SK-N-SH treated with all-trans-retinoic acid at 6 μM for 48 hours (cell line): ENCODE measurements around the gene TLX1.

Experiments
- ATAC-seq: fragments of 200-7000 bp; cut with Tn5 transposase; 3 replicates; pipeline ENCODE4 v1.9.1; 2020; ENCODE audit warnings: mild to moderate bottlenecking, moderate library complexity
- CSDC2 ChIP-seq: fragments of 250-450 bp; sonication (Bioruptor Pico); IDR thresholded peaks from 2 replicates; pipeline ENCODE4 v1.5.0; 2020; ENCODE audit warnings: mild to moderate bottlenecking, moderate library complexity
- ESRRG ChIP-seq: fragments of 250-450 bp; sonication (Bioruptor Pico); IDR thresholded peaks from 2 replicates; pipeline ENCODE4 v1.6.1; 2021; ENCODE audit warnings: mild to moderate bottlenecking
- GLIS3 ChIP-seq: fragments of 250-450 bp; sonication (Bioruptor Pico); IDR thresholded peaks from 2 replicates; pipeline ENCODE4 v1.5.0; 2020; ENCODE audit warnings: mild to moderate bottlenecking, moderate library complexity
- ISL1 ChIP-seq: fragments of 250-450 bp; sonication (Bioruptor Pico); IDR thresholded peaks from 2 replicates; pipeline ENCODE4 v2.1.2; 2022; ENCODE audit warnings: mild to moderate bottlenecking, moderate library complexity
- OSR1 ChIP-seq: fragments of 250-450 bp; sonication (Bioruptor Pico); IDR thresholded peaks from 2 replicates; pipeline ENCODE4 v1.8.0; 2022; ENCODE audit warnings: moderate library complexity, mild to moderate bottlenecking, inconsistent platforms
- PPARA ChIP-seq: fragments of 250-450 bp; sonication (Bioruptor Pico); IDR thresholded peaks from 2 replicates; pipeline ENCODE4 v1.5.0; 2020; ENCODE audit warnings: mild to moderate bottlenecking, borderline replicate concordance
- RARB ChIP-seq: fragments of 250-450 bp; sonication (Bioruptor Pico); IDR thresholded peaks from 2 replicates; pipeline ENCODE4 v1.8.0; 2021; ENCODE audit warnings: mild to moderate bottlenecking, moderate library complexity
- SNAI2 ChIP-seq: fragments of 250-450 bp; sonication (Bioruptor Pico); IDR thresholded peaks from 2 replicates; pipeline ENCODE4 v1.5.0; 2020; ENCODE audit warnings: mild to moderate bottlenecking, moderate library complexity
- TCF4 ChIP-seq: fragments of 250-450 bp; sonication (Bioruptor Pico); IDR thresholded peaks from 2 replicates; pipeline ENCODE4 v1.8.0; 2021; ENCODE audit warnings: mild to moderate bottlenecking, moderate library complexity, borderline replicate concordance
- TOX ChIP-seq: fragments of 250-450 bp; sonication (Bioruptor Pico); IDR thresholded peaks from 2 replicates; pipeline ENCODE4 v1.8.0; 2021; ENCODE audit warnings: mild to moderate bottlenecking, moderate library complexity, borderline replicate concordance
- ZC3H10 ChIP-seq: fragments of 250-450 bp; sonication (Bioruptor Pico); IDR thresholded peaks from 2 replicates; pipeline ENCODE4 v1.5.1; 2021; ENCODE audit warnings: mild to moderate bottlenecking, moderate library complexity
- ZFP3 ChIP-seq: fragments of 250-450 bp; sonication (Bioruptor Pico); IDR thresholded peaks from 2 replicates; pipeline ENCODE4 v1.5.0; 2020; ENCODE audit warnings: mild to moderate bottlenecking, moderate library complexity
- ZFP30 ChIP-seq: fragments of 450-650 bp; formaldehyde crosslinking; IDR thresholded peaks from 2 replicates; pipeline ENCODE4 v1.5.0; 2022; ENCODE audit warnings: mild to moderate bottlenecking, moderate library complexity
- ZNF565 ChIP-seq: fragments of 450-650 bp; formaldehyde crosslinking; conservative IDR thresholded peaks from 2 replicates; pipeline ENCODE4 v1.5.0; 2020; ENCODE audit warnings: low read depth, mild to moderate bottlenecking, moderate library complexity
- ZNF70 ChIP-seq: fragments of 450-650 bp; formaldehyde crosslinking; IDR thresholded peaks from 2 replicates; pipeline ENCODE4 v1.5.0; 2020; ENCODE audit warnings: mild to moderate bottlenecking, moderate library complexity
- ZNF8 ChIP-seq: fragments of 450-650 bp; formaldehyde crosslinking; IDR thresholded peaks from 2 replicates; pipeline ENCODE4 v1.5.0; 2020; ENCODE audit warnings: mild to moderate bottlenecking, moderate library complexity
- TF ChIP-seq, protein P1 (sequence below): fragments of 250-450 bp; sonication (Bioruptor Pico); IDR thresholded peaks from 2 replicates; pipeline ENCODE4 v1.5.0; 2020; ENCODE audit warnings: mild to moderate bottlenecking, moderate library complexity
- TF ChIP-seq, protein P2 (sequence below): fragments of 250-450 bp; sonication (Bioruptor Pico); IDR thresholded peaks from 2 replicates; pipeline ENCODE4 v1.5.1; 2021; ENCODE audit warnings: mild to moderate bottlenecking, moderate library complexity
- TF ChIP-seq, protein P3 (sequence below): fragments of 250-450 bp; sonication (Bioruptor Pico); IDR thresholded peaks from 2 replicates; pipeline ENCODE4 v1.5.1; 2020; ENCODE audit warnings: low read depth, mild to moderate bottlenecking, moderate library complexity

The TLX1 gene

DNA sequence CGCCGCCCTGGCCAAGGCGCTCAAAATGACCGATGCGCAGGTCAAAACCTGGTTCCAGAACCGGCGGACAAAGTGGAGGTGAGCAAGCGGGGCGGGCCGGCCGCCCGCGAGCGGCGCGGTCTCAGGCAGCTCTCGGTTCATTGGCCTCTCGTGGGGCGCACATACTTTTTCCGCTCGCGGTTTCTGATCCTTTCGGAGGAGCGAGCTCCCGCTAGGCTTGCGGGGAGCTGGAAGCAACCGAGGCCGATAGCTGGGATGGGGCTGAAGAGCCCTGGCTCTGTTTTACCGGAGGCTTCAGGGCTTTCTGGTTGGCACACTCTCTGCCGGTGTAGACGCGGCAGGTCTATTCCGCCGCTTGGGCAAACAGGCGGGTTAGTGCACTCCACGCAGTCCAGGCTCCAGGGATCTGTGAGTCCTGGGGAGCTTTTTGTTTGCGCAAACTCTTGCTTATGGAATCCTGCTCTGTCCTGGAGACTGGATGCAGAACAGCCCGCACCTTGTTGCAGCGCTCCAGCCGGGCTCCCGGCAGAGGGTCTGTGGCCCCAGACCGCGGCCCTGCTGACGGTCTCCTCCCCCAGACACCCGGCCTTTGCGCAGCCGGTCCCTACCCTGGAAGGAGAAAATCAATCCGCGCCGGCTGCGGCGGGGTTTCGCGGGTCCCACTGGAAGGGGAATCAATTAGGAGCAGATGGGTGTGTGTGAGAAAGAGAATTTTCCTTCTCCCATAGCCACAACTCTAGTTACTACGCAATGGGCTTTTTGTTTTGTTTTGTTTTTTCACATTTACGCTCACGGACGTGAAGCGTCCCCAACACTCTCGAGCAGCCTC lies 3.4 kb downstream of the TLX1 start:
- TF ChIP-seq ZFP3 (CRISPR knock-in tag) (no peak), ISL1 (CRISPR knock-in tag) (no peak), OSR1 (no peak), ZC3H10 (CRISPR knock-in tag) (no peak)

DNA sequence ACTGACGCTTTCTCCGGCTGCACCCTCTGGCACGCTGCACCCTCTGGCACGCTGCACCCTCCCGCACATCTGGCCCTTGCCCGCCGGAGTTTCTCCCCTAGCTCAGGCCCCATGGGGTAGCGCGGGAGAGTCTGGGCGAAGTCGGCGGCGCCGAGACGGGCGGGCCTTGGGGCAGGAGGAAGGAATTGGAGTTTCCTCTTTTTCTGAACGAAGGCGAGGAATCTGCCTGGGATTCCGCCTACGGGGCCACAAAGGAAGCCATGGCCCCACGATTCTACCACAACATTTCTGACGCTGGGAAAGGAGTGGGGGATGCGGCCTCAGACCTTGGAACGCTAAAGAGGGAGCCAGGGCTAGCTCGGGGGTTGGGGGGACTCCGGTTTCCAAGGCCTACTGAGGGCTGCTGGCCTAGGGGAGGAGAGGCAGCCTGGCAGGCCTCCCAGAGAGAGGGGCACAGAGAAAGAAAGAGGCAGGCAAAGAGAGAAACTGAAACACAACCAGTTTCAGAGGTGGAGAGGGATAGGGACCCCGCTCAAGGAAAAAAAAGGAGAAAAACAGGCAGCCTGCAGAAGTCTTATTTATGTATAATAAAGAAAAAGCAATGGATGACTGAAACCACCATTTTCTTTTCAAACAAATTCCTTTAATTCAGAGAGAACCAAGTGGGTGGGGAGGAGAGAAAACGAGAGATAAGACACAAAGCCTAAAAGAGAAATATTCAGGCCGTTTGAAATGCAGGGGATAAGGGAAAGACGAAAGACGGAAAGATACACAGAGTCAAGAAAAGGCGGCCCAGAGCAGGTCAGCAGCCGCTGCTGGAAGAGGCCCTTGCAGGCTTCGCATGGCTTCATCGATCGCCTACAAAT lies 4.3 kb downstream of the TLX1 start:
- no peak for ATAC-seq
- TF ChIP-seq ZFP3 (CRISPR knock-in tag) (no peak), ZNF565 (CRISPR knock-in tag) (no peak), SNAI2 (no peak), ZC3H10 (CRISPR knock-in tag) (no peak), ZNF8 (no peak)
- TF ChIP-seq, protein P1, sequence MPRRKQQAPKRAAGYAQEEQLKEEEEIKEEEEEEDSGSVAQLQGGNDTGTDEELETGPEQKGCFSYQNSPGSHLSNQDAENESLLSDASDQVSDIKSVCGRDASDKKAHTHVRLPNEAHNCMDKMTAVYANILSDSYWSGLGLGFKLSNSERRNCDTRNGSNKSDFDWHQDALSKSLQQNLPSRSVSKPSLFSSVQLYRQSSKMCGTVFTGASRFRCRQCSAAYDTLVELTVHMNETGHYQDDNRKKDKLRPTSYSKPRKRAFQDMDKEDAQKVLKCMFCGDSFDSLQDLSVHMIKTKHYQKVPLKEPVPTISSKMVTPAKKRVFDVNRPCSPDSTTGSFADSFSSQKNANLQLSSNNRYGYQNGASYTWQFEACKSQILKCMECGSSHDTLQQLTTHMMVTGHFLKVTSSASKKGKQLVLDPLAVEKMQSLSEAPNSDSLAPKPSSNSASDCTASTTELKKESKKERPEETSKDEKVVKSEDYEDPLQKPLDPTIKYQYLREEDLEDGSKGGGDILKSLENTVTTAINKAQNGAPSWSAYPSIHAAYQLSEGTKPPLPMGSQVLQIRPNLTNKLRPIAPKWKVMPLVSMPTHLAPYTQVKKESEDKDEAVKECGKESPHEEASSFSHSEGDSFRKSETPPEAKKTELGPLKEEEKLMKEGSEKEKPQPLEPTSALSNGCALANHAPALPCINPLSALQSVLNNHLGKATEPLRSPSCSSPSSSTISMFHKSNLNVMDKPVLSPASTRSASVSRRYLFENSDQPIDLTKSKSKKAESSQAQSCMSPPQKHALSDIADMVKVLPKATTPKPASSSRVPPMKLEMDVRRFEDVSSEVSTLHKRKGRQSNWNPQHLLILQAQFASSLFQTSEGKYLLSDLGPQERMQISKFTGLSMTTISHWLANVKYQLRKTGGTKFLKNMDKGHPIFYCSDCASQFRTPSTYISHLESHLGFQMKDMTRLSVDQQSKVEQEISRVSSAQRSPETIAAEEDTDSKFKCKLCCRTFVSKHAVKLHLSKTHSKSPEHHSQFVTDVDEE: no peak
- TF ChIP-seq, protein P2, sequence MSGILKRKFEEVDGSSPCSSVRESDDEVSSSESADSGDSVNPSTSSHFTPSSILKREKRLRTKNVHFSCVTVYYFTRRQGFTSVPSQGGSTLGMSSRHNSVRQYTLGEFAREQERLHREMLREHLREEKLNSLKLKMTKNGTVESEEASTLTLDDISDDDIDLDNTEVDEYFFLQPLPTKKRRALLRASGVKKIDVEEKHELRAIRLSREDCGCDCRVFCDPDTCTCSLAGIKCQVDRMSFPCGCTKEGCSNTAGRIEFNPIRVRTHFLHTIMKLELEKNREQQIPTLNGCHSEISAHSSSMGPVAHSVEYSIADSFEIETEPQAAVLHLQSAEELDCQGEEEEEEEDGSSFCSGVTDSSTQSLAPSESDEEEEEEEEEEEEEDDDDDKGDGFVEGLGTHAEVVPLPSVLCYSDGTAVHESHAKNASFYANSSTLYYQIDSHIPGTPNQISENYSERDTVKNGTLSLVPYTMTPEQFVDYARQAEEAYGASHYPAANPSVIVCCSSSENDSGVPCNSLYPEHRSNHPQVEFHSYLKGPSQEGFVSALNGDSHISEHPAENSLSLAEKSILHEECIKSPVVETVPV: no peak

More for the DNA sequence above, 3.4 kb downstream of the TLX1 start:
- no peak for ATAC-seq

DNA sequence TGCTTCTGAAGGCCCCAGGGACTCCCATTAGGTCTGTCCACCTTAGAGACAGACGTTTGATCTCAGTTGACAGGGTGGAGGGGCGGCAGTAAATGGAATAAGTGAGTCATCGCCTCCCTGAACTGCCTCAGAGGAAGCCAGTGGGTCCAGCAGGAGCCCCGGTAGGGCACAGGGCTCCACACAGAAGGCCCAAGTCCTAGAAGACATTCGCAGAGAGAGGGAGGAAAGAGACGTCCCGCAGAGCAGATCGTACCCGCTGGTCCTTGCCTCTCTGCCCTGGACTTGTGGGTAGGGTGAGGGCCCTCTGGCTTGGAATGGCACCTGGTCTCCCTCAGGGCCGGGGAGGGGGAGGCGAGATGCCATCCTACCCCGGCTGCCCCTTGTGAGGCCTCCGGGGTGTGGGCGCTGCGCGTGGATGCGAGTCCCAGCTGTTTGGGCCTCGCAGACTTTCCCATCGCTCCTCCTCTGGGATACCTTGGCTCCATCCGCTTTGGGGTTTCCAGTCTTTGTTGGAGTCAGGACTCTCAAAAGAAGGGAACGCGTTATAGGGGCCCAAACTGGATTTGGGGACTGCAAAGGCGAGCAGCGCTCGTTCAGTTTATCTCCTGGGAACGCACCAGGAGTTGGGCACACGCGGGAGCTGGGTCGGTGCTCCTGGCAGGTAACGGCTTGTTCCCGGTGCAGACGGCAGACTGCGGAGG lies 5.1 kb downstream of the TLX1 start:
- no peak for ATAC-seq
- TF ChIP-seq ESRRG (CRISPR knock-in tag) (no peak), CSDC2 (CRISPR knock-in tag) (no peak), ZFP30 (CRISPR knock-in tag) (no peak), ZFP3 (CRISPR knock-in tag) (no peak), GLIS3 (no peak), ZNF8 (no peak), RARB (no peak)
- TF ChIP-seq, protein P3, sequence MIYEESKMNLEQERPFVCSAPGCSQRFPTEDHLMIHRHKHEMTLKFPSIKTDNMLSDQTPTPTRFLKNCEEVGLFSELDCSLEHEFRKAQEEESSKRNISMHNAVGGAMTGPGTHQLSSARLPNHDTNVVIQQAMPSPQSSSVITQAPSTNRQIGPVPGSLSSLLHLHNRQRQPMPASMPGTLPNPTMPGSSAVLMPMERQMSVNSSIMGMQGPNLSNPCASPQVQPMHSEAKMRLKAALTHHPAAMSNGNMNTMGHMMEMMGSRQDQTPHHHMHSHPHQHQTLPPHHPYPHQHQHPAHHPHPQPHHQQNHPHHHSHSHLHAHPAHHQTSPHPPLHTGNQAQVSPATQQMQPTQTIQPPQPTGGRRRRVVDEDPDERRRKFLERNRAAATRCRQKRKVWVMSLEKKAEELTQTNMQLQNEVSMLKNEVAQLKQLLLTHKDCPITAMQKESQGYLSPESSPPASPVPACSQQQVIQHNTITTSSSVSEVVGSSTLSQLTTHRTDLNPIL (CRISPR knock-in tag): no peak
- TF ChIP-seq, protein P2: no peak

DNA sequence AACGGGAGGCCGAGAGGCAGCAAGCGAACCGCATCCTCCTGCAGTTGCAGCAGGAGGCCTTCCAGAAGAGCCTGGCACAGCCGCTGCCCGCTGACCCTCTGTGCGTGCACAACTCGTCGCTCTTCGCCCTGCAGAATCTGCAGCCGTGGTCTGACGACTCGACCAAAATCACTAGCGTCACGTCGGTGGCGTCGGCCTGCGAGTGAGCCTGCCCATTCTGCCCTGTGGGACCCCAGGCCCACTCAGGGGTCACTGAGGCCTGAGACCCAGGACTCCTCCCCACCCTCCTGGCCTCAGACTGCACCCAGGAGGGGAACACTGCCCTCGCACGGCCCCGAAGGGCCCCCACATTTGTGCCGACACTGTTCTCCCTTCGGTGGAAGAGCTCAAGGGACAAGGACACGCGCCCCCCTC lies 5.6 kb downstream of the TLX1 start:
- no peak for ATAC-seq
- TF ChIP-seq TCF4: no peak
- TF ChIP-seq ZC3H10 (CRISPR knock-in tag): no peak
- no peak for TF ChIP-seq ZFP3 (CRISPR knock-in tag)
- TF ChIP-seq ZNF70: no peak
- TF ChIP-seq, protein P1: no peak
- TF ChIP-seq TOX (CRISPR knock-in tag): no peak
- TF ChIP-seq GLIS3: no peak
- no peak for TF ChIP-seq CSDC2 (CRISPR knock-in tag)
- TF ChIP-seq PPARA (CRISPR knock-in tag): no peak
- TF ChIP-seq, all 23 proteins: peak for 0
